Large intestine (tissue), 3 donors: ENCODE measurements around the gene LPAR4. TPM values are rescaled to one million over a fixed set of nuclear protein-coding genes. Genes with fewer than 3 reads are reported as not detected.
"Not testable (repeated sequence)": the region's sequence is repeated elsewhere in the genome, so short reads cannot be mapped to it uniquely, and the experiment has no call there.

Source experiments
- DNase-seq, 2 donors: peaks; one replicate each; pipeline versions ENCODE4 v3.0.0 to v3.0.0-alpha.2; 2013
- H3K27ac ChIP-seq: one replicate; pipeline ENCODE4 v1.5.1; 2013; ENCODE audit warnings: low read length
- H3K27me3 ChIP-seq: 2 replicates; pipeline ENCODE4 v1.6.1; 2013; ENCODE audit warnings: low read length; ENCODE audit not compliant: control insufficient read depth, insufficient read depth
- H3K36me3 ChIP-seq: 2 replicates; pipeline ENCODE4 v1.6.1; 2013; ENCODE audit warnings: low read length; ENCODE audit not compliant: control insufficient read depth, insufficient read depth
- H3K4me1 ChIP-seq: one replicate; pipeline ENCODE4 v1.6.1; 2013; ENCODE audit warnings: low read length; ENCODE audit not compliant: control insufficient read depth, insufficient read depth
- H3K4me3 ChIP-seq: one replicate; pipeline ENCODE4 v1.5.1; 2013; ENCODE audit warnings: low read length
- H3K9me3 ChIP-seq: one replicate; pipeline ENCODE4 v1.6.1; 2013; ENCODE audit warnings: mild to moderate bottlenecking, low read depth, low read length, moderate library complexity; ENCODE audit not compliant: control insufficient read depth
- WGBS: methylation state at CpG from one replicate; pipeline ENCODE4 v1.1.5; 2013; ENCODE audit warnings: low lambda C conversion rate; ENCODE audit not compliant: insufficient coverage; 5-methylcytosine and 5-hydroxymethylcytosine counted together
- polyA plus RNA-seq: library from polyadenylated mRNA; unstranded; fragments of 120-200 nt; gene quantifications from one replicate; pipeline ENCODE4 v1.2.1, GENCODE V29; 2013

Gene LPAR4
- polyA plus RNA-seq, 1 donor, result 3.6 TPM

- no peak for DNase-seq
- no peaks in the 10 kb centered on the region for H3K4me1 ChIP-seq
- H3K9me3 ChIP-seq, result no peaks in the 10 kb centered on the region
- no peaks in the 10 kb centered on the region for H3K27me3 ChIP-seq
- no peak overlapping the region for H3K27ac ChIP-seq
- WGBS, result no CpG with 5 or more reads among the region's 3 CpGs
- no peak overlapping the region for H3K4me3 ChIP-seq
- H3K36me3 ChIP-seq, result no peaks in the 10 kb centered on the region
These were observed 6.1 kb downstream of the LPAR4 start for GRCh38 chrX:78753571-78753970.

GRCh38 chrX:78754917-78755316 lies 7.4 kb downstream of the LPAR4 start:
- no peak overlapping the region for H3K27ac ChIP-seq
- H3K27me3 ChIP-seq, result no peaks in the 10 kb centered on the region
- no peaks in the 10 kb centered on the region for H3K4me1 ChIP-seq
- no peaks in the 10 kb centered on the region for H3K9me3 ChIP-seq
- WGBS, result no CpG with 5 or more reads among the region's 5 CpGs
- no peaks in the 10 kb centered on the region for H3K36me3 ChIP-seq
- no peak for DNase-seq
- no peak overlapping the region for H3K4me3 ChIP-seq

- DNase-seq, result no peak
- Histone ChIP-seq H3K4me3 (no peak overlapping the region), H3K4me1 (no peaks in the 10 kb centered on the region), H3K27ac (no peak overlapping the region), H3K9me3 (no peaks in the 10 kb centered on the region), H3K36me3 (no peaks in the 10 kb centered on the region), H3K27me3 (no peaks in the 10 kb centered on the region)
- no CpG with 5 or more reads among the region's 6 CpGs for WGBS
These were observed 11.6 kb downstream of the LPAR4 start for GRCh38 chrX:78759081-78759480.

- H3K36me3 ChIP-seq, result no peaks in the 10 kb centered on the region
- H3K9me3 ChIP-seq, result no peaks in the 10 kb centered on the region
- no peak for DNase-seq
- H3K4me3 ChIP-seq, result no peak overlapping the region
- no peak overlapping the region for H3K27ac ChIP-seq
- no CpG with 5 or more reads among the region's 2 CpGs for WGBS
- H3K27me3 ChIP-seq, result no peaks in the 10 kb centered on the region
- H3K4me1 ChIP-seq, result no peaks in the 10 kb centered on the region
These were observed 21.7 kb downstream of the LPAR4 start for GRCh38 chrX:78769101-78769755.

GRCh38 chrX:78769946-78770345 lies 22.4 kb downstream of the LPAR4 start:
- H3K4me1 ChIP-seq, result no peaks in the 10 kb centered on the region
- H3K4me3 ChIP-seq, result no peak overlapping the region
- no peaks in the 10 kb centered on the region for H3K9me3 ChIP-seq
- no peak for DNase-seq
- no peaks in the 10 kb centered on the region for H3K36me3 ChIP-seq
- H3K27me3 ChIP-seq, result no peaks in the 10 kb centered on the region
- no peak overlapping the region for H3K27ac ChIP-seq

GRCh38 chrX:78796916-78797315 lies 49.4 kb downstream of the LPAR4 start:
- WGBS, result no CpG with 5 or more reads among the region's 1 CpG
- Histone ChIP-seq H3K4me3 (no peak overlapping the region), H3K36me3 (no peaks in the 10 kb centered on the region), H3K27ac (no peak overlapping the region), H3K27me3 (no peaks in the 10 kb centered on the region), H3K9me3 (no peaks in the 10 kb centered on the region), H3K4me1 (no peaks in the 10 kb centered on the region)
- no peak for DNase-seq

GRCh38 chrX:78800114-78800513 lies 52.6 kb downstream of the LPAR4 start:
- H3K4me3 ChIP-seq, result no peak overlapping the region
- no peaks in the 10 kb centered on the region for H3K4me1 ChIP-seq
- no peaks in the 10 kb centered on the region for H3K9me3 ChIP-seq
- no peak for DNase-seq
- WGBS, result no CpG with 5 or more reads among the region's 2 CpGs
- no peaks in the 10 kb centered on the region for H3K36me3 ChIP-seq
- H3K27ac ChIP-seq, result no peak overlapping the region
- H3K27me3 ChIP-seq, result no peaks in the 10 kb centered on the region

- no peak for DNase-seq
- H3K27me3 ChIP-seq, result no peaks in the 10 kb centered on the region
- no peaks in the 10 kb centered on the region for H3K36me3 ChIP-seq
- H3K27ac ChIP-seq, result no peak overlapping the region
- no peaks in the 10 kb centered on the region for H3K9me3 ChIP-seq
- H3K4me1 ChIP-seq, result no peaks in the 10 kb centered on the region
- H3K4me3 ChIP-seq, result no peak overlapping the region
These were observed 53.2 kb downstream of the LPAR4 start for GRCh38 chrX:78800694-78801093.

- Histone ChIP-seq H3K4me1 (no peaks in the 10 kb centered on the region), H3K27ac (no peak overlapping the region), H3K27me3 (no peaks in the 10 kb centered on the region), H3K4me3 (no peak overlapping the region), H3K36me3 (no peaks in the 10 kb centered on the region), H3K9me3 (no peaks in the 10 kb centered on the region)
- WGBS, result no CpG with 5 or more reads among the region's 2 CpGs
- no peak for DNase-seq
These were observed 54.0 kb downstream of the LPAR4 start for GRCh38 chrX:78801522-78801921.

- no CpG with 5 or more reads among the region's 3 CpGs for WGBS
These were observed 55.0 kb downstream of the LPAR4 start for GRCh38 chrX:78802526-78802925.

More at GRCh38 chrX:78802526-78802925, 55.0 kb downstream of the LPAR4 start:
- DNase-seq, H3K27me3 ChIP-seq, H3K27ac ChIP-seq, H3K36me3 ChIP-seq, H3K4me1 ChIP-seq, H3K9me3 ChIP-seq, H3K4me3 ChIP-seq: not testable (repeated sequence)
